AG08396 (cell line): ENCODE measurements around the gene PITPNM3.
"Not testable (repeated sequence)": the region's sequence is repeated elsewhere in the genome, so short reads cannot be mapped to it uniquely, and the experiment has no call there.

Source experiments
- DNase-seq: peaks from one replicate; pipeline ENCODE4 v3.0.0; 2012; ENCODE audit warnings: low spot score, mixed read lengths

The PITPNM3 gene

GRCh38 chr17:6574687-6575595, 18.6 kb upstream of the PITPNM3 start:
- DNase-seq = peak; percentile 59

- DNase-seq = no peak
Observed at GRCh38 chr17:6573982-6574686, 17.8 kb upstream of the PITPNM3 start.

- DNase-seq = not testable (repeated sequence)
Observed at GRCh38 chr17:6573495-6573894, 17.1 kb upstream of the PITPNM3 start.

- no peak for DNase-seq
Observed at GRCh38 chr17:6572972-6573370, 16.6 kb upstream of the PITPNM3 start.

GRCh38 chr17:6571452-6571781, 15.1 kb upstream of the PITPNM3 start:
- DNase-seq = no peak

GRCh38 chr17:6570731-6571451, 14.5 kb upstream of the PITPNM3 start:
- DNase-seq = no peak

GRCh38 chr17:6569370-6570285, 13.3 kb upstream of the PITPNM3 start:
- peak; percentile 3 for DNase-seq

- DNase-seq = peak; percentile 2
Observed at GRCh38 chr17:6568184-6568758, 11.9 kb upstream of the PITPNM3 start.

- no peak for DNase-seq
Observed at GRCh38 chr17:6567528-6568183, 11.3 kb upstream of the PITPNM3 start.

GRCh38 chr17:6561446-6561845, 5.1 kb upstream of the PITPNM3 start:
- no peak for DNase-seq

GRCh38 chr17:6560496-6560895, 4.1 kb upstream of the PITPNM3 start:
- DNase-seq = no peak

GRCh38 chr17:6559753-6560215, 3.4 kb upstream of the PITPNM3 start:
- DNase-seq = no peak

- no peak for DNase-seq
Observed at GRCh38 chr17:6558932-6559752, 2.8 kb upstream of the PITPNM3 start.

GRCh38 chr17:6558276-6558675, 1.9 kb upstream of the PITPNM3 start:
- no peak for DNase-seq

- no peak for DNase-seq
Observed at GRCh38 chr17:6557040-6557438, 684 bp upstream of the PITPNM3 start.

GRCh38 chr17:6555331-6556120, 829 bp downstream of the PITPNM3 start:
- peak; percentile 55 for DNase-seq

GRCh38 chr17:6554871-6555330, 1.5 kb downstream of the PITPNM3 start:
- DNase-seq = no peak

- DNase-seq = no peak
Observed at GRCh38 chr17:6554342-6554741, 2.0 kb downstream of the PITPNM3 start.
